GM12878 (cell line): ENCODE results near the gene DNAH3. TPM values are rescaled to one million over a fixed set of nuclear protein-coding genes. Genes with fewer than 3 reads are reported as not detected.

ENCODE experiments used
- ATAC-seq: fragments of 200-7000 bp; cut with Tn5 transposase; 3 replicates; pipeline ENCODE4 v1.9.1; 2020; ENCODE audit warnings: mild to moderate bottlenecking, moderate library complexity
- BruUV-seq: library from RNA; stranded (reverse); fragments of 400-500 nt; replicated peaks from 2 replicates; lab custom pipeline; 2021; lab: Mats Ljungman, UMichigan
- CTCF ChIA-PET: fragments of 300-600 bp; sonication (Branson Sonifier 250); formaldehyde crosslinking; extraction: SDS; loops from one replicate; lab custom pipeline; 2021; ENCODE audit warnings: inconsistent platforms; lab: Yijun Ruan, JAX
- POLR2A ChIA-PET: fragments of 350-600 bp; formaldehyde crosslinking; extraction: SDS; loops from one replicate; lab custom pipeline; 2021; ENCODE audit warnings: inconsistent platforms; lab: Charles Lee
- RAD21 ChIA-PET: fragments of 300-600 bp; sonication (Branson Sonifier 250); formaldehyde crosslinking; loops from one replicate; lab custom pipeline; 2023; ENCODE audit warnings: antibody characterized with exemption; ENCODE audit not compliant: unreplicated experiment; lab: Charles Lee
- SMC1A ChIA-PET: fragments of 300-600 bp; sonication (Branson Sonifier 250); formaldehyde crosslinking; loops from one replicate; lab custom pipeline; 2023; ENCODE audit not compliant: unreplicated experiment, uncharacterized antibody; lab: Charles Lee
- DNase-seq: peaks from one replicate; pipeline ENCODE4 v3.0.0-alpha.2; 2011; ENCODE audit warnings: low read depth, low spot score
- FAIRE-seq: peaks from 3 replicates; lab custom pipeline; 2011; peaks lifted over from hg19 to GRCh38; lab: Jason Lieb, UNC
- H2AFZ ChIP-seq: 2 replicates; pipeline ENCODE4 v1.6.0; 2011; ENCODE audit warnings: low read depth, low read length, control low read depth; ENCODE audit not compliant: control insufficient read depth
- H3K27ac ChIP-seq: 2 replicates; pipeline ENCODE4 v1.5.1; 2011; ENCODE audit warnings: control low read depth; ENCODE audit not compliant: control insufficient read depth, insufficient read depth
- H3K27me3 ChIP-seq, 2 experiments: replicated peaks in 1 of 2; 2 replicates each; pipeline versions ENCODE4 v1.6.0 to v1.6.1; 2011; ENCODE audit warnings: low read length in 1 of 2; ENCODE audit not compliant: control insufficient read depth in 2 of 2, insufficient read depth in 2 of 2
- H3K36me3 ChIP-seq, 2 experiments: 2 replicates each; pipeline ENCODE4 v1.5.1; 2011; ENCODE audit warnings: low read length in 1 of 2; ENCODE audit not compliant: control insufficient read depth in 2 of 2, insufficient read depth in 2 of 2
- H3K4me1 ChIP-seq: 2 replicates; pipeline ENCODE4 v1.6.1; 2011; ENCODE audit warnings: mild to moderate bottlenecking, low read length, moderate library complexity, mixed read lengths; ENCODE audit not compliant: control insufficient read depth, insufficient read depth
- H3K4me2 ChIP-seq: 2 replicates; pipeline ENCODE4 v1.6.0; 2011; ENCODE audit warnings: control low read depth; ENCODE audit not compliant: control insufficient read depth, insufficient read depth
- H3K4me3 ChIP-seq: fragments of 200-600 bp; sonication (generic); 2 replicates; pipeline ENCODE4 v1.5.1; 2016
- H3K79me2 ChIP-seq: 2 replicates; pipeline ENCODE4 v1.6.0; 2011; ENCODE audit warnings: low read length; ENCODE audit not compliant: control insufficient read depth, insufficient read depth
- H3K9ac ChIP-seq: 2 replicates; pipeline ENCODE4 v1.8.0; 2011; ENCODE audit warnings: low read length, control low read depth, mixed read lengths; ENCODE audit not compliant: control insufficient read depth, insufficient read depth
- H3K9me3 ChIP-seq: replicated peaks from 3 replicates; pipeline ENCODE4 v1.5.1; 2011; ENCODE audit warnings: mild to moderate bottlenecking, low read length; ENCODE audit not compliant: control insufficient read depth, insufficient read depth
- H4K20me1 ChIP-seq: 2 replicates; pipeline ENCODE4 v1.6.0; 2011; ENCODE audit not compliant: control insufficient read depth, insufficient read depth
- NR2F1 ChIP-seq: fragments of 450-650 bp; conservative IDR thresholded peaks from 2 replicates; pipeline ENCODE4 v1.6.1; 2017; ENCODE audit warnings: mild to moderate bottlenecking
- RAD21 ChIP-seq: IDR thresholded peaks from 2 replicates; pipeline ENCODE4 v1.6.1; 2011; ENCODE audit warnings: mild to moderate bottlenecking, low read depth, low read length, moderate library complexity; ENCODE audit not compliant: insufficient read depth
- RUNX3 ChIP-seq: IDR thresholded peaks from 2 replicates; pipeline ENCODE4 v1.6.1; 2012; ENCODE audit warnings: low read length, inconsistent platforms
- SMC3 ChIP-seq: IDR thresholded peaks from 2 replicates; pipeline ENCODE4 v1.6.1; 2011; ENCODE audit warnings: low read length, improper control_type of control experiment, borderline replicate concordance
- YY1 ChIP-seq: IDR thresholded peaks from 2 replicates; pipeline ENCODE4 v1.6.1; 2011; ENCODE audit warnings: low read depth, mild to moderate bottlenecking, low read length
- WGBS: methylation state at CpG from one replicate; pipeline ENCODE4 v1.1.6; 2016; ENCODE audit warnings: low lambda C conversion rate; ENCODE audit not compliant: insufficient replicate concordance, insufficient coverage; ENCODE audit errors: missing lambda C conversion rate; 5-methylcytosine and 5-hydroxymethylcytosine counted together
- in situ Hi-C: fragments of 300-500 bp; cut with MboI; formaldehyde crosslinking; loops from 9 replicates; pipeline ENCODE4 v1.14.3; 2018; ENCODE audit warnings: mixed read lengths
- intact Hi-C: fragments of 100-400 bp; cut with micrococcal nuclease; formaldehyde crosslinking; loops from one replicate; pipeline ENCODE4 v1.14.2; 2022; ENCODE audit not compliant: unreplicated experiment
- polyA plus RNA-seq, 11 experiments: library from polyadenylated mRNA; depleted of rRNA in 4 of 11; unstranded in 6 of 11; stranded (reverse) in 5 of 11; fragments of >200 nt; fragmentation: Nextera tagmentation in 4 of 11; fragmentation: Illumina TruSeq in 1 of 11; extraction: Ambion mirVana in 4 of 11; extraction: Trizol in 1 of 11; gene quantifications; 1 replicate in 1 of 11; 2 replicates in 10 of 11; pipeline versions ENCODE4 v1.2.1 to v1.2.3, GENCODE V29; 2011 to 2016; ENCODE audit warnings: inconsistent platforms in 2 of 11, missing spikeins in 2 of 11, low read depth in 1 of 11
- total RNA-seq, 4 experiments: library from RNA; depleted of rRNA in 3 of 4; stranded (reverse); fragments of >200 nt in 3 of 4; fragmentation: Illumina TruSeq in 1 of 4; extraction: Trizol in 1 of 4; gene quantifications; 2 replicates each; pipeline versions ENCODE4 v1.2.1 to v1.2.3, GENCODE V29; 2013 to 2021
- TF ChIP-seq, protein P1 (sequence below): IDR thresholded peaks from 2 replicates; pipeline ENCODE4 v1.6.1; 2012; ENCODE audit warnings: low read depth, low read length, improper control_type of control experiment
- TF ChIP-seq, protein P2 (sequence below), 3 experiments: IDR thresholded peaks in 2 of 3; conservative IDR thresholded peaks in 1 of 3; 2 replicates each; pipeline ENCODE4 v1.5.1; 2011; ENCODE audit warnings: low read depth in 3 of 3, low read length in 3 of 3, mild to moderate bottlenecking in 3 of 3, control low read depth in 2 of 3, moderate library complexity in 2 of 3, inconsistent platforms in 1 of 3, mixed read lengths in 1 of 3; ENCODE audit not compliant: control insufficient read depth in 2 of 3, insufficient read depth in 1 of 3; ENCODE audit errors: extremely low read depth in 1 of 3
- TF ChIP-seq, protein P3 (sequence below): IDR thresholded peaks from 2 replicates; pipeline ENCODE4 v1.6.1; 2011; ENCODE audit warnings: low read depth, mild to moderate bottlenecking, low read length, moderate library complexity, borderline replicate concordance; ENCODE audit errors: extremely low read depth
- TF ChIP-seq, protein P4 (sequence below): fragments of 450-650 bp; IDR thresholded peaks from 2 replicates; pipeline ENCODE4 v1.6.1; 2017; ENCODE audit warnings: mild to moderate bottlenecking, moderate library complexity
- TF ChIP-seq, protein P5 (sequence below): fragments of 450-650 bp; formaldehyde crosslinking; IDR thresholded peaks from 2 replicates; pipeline ENCODE4 v1.4.0; 2022; ENCODE audit warnings: mild to moderate bottlenecking, moderate library complexity

The DNAH3 gene
- total and polyA plus RNA-seq, 10 of the 15 experiments (the other 5 are each of a cell fraction or from before 2014, with no cell fraction given), result under 0.01 to 0.04 (median 0.04) TPM; not detected in 5

DNA sequence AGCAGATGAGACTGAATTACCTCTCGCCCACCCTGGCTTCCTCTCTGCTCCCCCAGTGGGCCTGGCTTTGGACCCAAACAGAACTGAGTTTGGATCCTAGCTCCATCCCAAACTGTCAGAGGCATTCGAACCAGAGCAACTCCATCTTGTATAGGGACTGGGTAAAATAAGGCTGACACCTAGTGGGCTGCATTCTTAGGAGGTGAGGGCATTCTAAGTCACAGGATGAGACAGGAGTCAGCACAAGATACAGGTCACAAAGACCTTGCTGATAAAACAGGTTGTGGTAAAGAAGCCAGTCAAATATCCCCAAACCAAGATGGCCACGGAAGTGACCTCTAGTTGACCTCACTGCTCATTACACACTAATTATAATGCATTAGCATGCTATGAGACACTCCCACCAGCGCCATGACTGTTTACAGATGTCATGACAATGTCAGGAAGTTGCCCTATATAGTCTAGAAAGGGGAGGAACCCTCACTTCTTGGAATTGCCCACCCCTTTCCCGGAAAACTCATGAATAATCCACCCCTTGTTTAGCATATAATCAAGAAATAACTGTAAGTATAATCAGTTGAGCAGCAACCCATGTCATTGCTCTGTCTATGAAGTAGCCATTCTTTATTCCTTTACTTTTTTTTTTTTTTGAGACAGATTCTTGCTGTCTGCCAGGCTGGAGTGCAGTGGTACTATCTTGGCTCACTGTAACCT, 205.6 kb downstream of the DNAH3 start:
- H4K20me1 ChIP-seq, result no peaks in the 10 kb centered on the region; the same call in 1 of the 2 replicates
- 37% methylated on average over 5 of the region's 5 CpGs for WGBS
- no peak overlapping the region for H3K27ac ChIP-seq
- FAIRE-seq, result no peak
- DNase-seq, result no peak
- no TSS peak for BruUV-seq
- H3K9me3 ChIP-seq, result no peaks in the 10 kb centered on the region
- in situ Hi-C loops, result loop anchor here (5.0 kb wide), 1 partner anchor 48 kb away; no protein-coding TSS in a partner anchor
- ChIA-PET CTCF (interaction anchor here (0.6 to 4.1 kb wide), 5 partner anchors 69 to 1038 kb away, joined by 3 to 47 read pairs (median 4); no protein-coding TSS in a partner anchor), SMC1A (interaction anchor here (2.7 kb wide), 1 partner anchor 94 kb away, joined by 20 read pairs; no protein-coding TSS in a partner anchor), POLR2A (no interaction called here), RAD21 (interaction anchor here (0.7 to 2.2 kb wide), 2 partner anchors 95 to 103 kb away, joined by 3 to 14 read pairs; no protein-coding TSS in a partner anchor)
- intact Hi-C loops, result loop anchor here (10.0 kb wide), 1 partner anchor 90 kb away; no protein-coding TSS in a partner anchor
- peak; percentile 72 for ATAC-seq
- no peak overlapping the region for H3K4me2 ChIP-seq
- no peaks in the 10 kb centered on the region for H3K36me3 ChIP-seq
- H3K79me2 ChIP-seq, result no peaks in the 10 kb centered on the region
- H3K9ac ChIP-seq, result no peak overlapping the region
- peaks cover 17% of the 10 kb centered on the region for H3K4me1 ChIP-seq
- H3K4me3 ChIP-seq, result no peak overlapping the region
- H2AFZ ChIP-seq, result no peak overlapping the region; the same call in 1 of the 2 replicates
- no peaks in the 10 kb centered on the region; a peak in 2 of 4 replicates for H3K27me3 ChIP-seq
- TF ChIP-seq, protein P1, sequence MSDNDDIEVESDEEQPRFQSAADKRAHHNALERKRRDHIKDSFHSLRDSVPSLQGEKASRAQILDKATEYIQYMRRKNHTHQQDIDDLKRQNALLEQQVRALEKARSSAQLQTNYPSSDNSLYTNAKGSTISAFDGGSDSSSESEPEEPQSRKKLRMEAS, result no peak
- TF ChIP-seq, protein P2, sequence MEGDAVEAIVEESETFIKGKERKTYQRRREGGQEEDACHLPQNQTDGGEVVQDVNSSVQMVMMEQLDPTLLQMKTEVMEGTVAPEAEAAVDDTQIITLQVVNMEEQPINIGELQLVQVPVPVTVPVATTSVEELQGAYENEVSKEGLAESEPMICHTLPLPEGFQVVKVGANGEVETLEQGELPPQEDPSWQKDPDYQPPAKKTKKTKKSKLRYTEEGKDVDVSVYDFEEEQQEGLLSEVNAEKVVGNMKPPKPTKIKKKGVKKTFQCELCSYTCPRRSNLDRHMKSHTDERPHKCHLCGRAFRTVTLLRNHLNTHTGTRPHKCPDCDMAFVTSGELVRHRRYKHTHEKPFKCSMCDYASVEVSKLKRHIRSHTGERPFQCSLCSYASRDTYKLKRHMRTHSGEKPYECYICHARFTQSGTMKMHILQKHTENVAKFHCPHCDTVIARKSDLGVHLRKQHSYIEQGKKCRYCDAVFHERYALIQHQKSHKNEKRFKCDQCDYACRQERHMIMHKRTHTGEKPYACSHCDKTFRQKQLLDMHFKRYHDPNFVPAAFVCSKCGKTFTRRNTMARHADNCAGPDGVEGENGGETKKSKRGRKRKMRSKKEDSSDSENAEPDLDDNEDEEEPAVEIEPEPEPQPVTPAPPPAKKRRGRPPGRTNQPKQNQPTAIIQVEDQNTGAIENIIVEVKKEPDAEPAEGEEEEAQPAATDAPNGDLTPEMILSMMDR (IDR thresholded peaks at IDR 0.05 in 2 of 3, conservative IDR thresholded peaks at IDR 0.05 in 1 of 3; ENCODE audit: control insufficient read depth in 2 of 3, extremely low read depth in 1 of 3, insufficient read depth in 1 of 3, low read depth in 3 of 3, low read length in 3 of 3), result peak in 2 of 3 experiments; percentile 22 to 33; a peak in 2 of 6 replicates
- TF ChIP-seq, protein P3, sequence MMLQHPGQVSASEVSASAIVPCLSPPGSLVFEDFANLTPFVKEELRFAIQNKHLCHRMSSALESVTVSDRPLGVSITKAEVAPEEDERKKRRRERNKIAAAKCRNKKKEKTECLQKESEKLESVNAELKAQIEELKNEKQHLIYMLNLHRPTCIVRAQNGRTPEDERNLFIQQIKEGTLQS, result no peak
- TF ChIP-seq, protein P4, sequence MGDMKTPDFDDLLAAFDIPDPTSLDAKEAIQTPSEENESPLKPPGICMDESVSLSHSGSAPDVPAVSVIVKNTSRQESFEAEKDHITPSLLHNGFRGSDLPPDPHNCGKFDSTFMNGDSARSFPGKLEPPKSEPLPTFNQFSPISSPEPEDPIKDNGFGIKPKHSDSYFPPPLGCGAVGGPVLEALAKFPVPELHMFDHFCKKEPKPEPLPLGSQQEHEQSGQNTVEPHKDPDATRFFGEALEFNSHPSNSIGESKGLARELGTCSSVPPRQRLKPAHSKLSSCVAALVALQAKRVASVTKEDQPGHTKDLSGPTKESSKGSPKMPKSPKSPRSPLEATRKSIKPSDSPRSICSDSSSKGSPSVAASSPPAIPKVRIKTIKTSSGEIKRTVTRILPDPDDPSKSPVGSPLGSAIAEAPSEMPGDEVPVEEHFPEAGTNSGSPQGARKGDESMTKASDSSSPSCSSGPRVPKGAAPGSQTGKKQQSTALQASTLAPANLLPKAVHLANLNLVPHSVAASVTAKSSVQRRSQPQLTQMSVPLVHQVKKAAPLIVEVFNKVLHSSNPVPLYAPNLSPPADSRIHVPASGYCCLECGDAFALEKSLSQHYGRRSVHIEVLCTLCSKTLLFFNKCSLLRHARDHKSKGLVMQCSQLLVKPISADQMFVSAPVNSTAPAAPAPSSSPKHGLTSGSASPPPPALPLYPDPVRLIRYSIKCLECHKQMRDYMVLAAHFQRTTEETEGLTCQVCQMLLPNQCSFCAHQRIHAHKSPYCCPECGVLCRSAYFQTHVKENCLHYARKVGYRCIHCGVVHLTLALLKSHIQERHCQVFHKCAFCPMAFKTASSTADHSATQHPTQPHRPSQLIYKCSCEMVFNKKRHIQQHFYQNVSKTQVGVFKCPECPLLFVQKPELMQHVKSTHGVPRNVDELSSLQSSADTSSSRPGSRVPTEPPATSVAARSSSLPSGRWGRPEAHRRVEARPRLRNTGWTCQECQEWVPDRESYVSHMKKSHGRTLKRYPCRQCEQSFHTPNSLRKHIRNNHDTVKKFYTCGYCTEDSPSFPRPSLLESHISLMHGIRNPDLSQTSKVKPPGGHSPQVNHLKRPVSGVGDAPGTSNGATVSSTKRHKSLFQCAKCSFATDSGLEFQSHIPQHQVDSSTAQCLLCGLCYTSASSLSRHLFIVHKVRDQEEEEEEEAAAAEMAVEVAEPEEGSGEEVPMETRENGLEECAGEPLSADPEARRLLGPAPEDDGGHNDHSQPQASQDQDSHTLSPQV, result peak; percentile 87
- 0 out of 2 replicates have a peak, but pooled peaks have one; percentile 20 for TF ChIP-seq NR2F1
- TF ChIP-seq, protein P5, sequence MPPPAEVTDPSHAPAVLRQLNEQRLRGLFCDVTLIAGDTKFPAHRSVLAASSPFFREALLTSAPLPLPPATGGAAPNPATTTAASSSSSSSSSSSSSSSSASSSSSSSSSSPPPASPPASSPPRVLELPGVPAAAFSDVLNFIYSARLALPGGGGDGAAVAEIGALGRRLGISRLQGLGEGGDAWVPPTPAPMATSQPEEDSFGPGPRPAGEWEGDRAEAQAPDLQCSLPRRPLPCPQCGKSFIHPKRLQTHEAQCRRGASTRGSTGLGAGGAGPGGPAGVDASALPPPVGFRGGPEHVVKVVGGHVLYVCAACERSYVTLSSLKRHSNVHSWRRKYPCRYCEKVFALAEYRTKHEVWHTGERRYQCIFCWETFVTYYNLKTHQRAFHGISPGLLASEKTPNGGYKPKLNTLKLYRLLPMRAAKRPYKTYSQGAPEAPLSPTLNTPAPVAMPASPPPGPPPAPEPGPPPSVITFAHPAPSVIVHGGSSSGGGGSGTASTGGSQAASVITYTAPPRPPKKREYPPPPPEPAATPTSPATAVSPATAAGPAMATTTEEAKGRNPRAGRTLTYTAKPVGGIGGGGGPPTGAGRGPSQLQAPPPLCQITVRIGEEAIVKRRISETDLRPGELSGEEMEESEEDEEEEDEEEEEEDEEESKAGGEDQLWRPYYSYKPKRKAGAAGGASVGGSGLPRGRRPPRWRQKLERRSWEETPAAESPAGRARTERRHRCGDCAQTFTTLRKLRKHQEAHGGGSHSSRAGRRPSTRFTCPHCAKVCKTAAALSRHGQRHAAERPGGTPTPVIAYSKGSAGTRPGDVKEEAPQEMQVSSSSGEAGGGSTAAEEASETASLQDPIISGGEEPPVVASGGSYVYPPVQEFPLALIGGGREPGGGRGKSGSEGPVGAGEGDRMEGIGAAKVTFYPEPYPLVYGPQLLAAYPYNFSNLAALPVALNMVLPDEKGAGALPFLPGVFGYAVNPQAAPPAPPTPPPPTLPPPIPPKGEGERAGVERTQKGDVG (CRISPR knock-in tag), result 0 out of 2 replicates have a peak, but pooled peaks have one; percentile 56
- TF ChIP-seq RAD21, result peak; percentile 60
- TF ChIP-seq SMC3, result peak; percentile 28; the same call in 1 of the 2 replicates
- peak; percentile 69 for TF ChIP-seq YY1
- peak; percentile 30; the same call in 1 of the 2 replicates for TF ChIP-seq RUNX3
